MV-4-11 (cell line): Measurements from ENCODE around the gene FLNB.
"Not testable (repeated sequence)": the region's sequence is repeated elsewhere in the genome, so short reads cannot be mapped to it uniquely, and the experiment has no call there.

Experiments
- DNase-seq: peaks from one replicate; lab custom pipeline; 2025; lab: John Stamatoyannopoulos, UW

The FLNB gene

DNA sequence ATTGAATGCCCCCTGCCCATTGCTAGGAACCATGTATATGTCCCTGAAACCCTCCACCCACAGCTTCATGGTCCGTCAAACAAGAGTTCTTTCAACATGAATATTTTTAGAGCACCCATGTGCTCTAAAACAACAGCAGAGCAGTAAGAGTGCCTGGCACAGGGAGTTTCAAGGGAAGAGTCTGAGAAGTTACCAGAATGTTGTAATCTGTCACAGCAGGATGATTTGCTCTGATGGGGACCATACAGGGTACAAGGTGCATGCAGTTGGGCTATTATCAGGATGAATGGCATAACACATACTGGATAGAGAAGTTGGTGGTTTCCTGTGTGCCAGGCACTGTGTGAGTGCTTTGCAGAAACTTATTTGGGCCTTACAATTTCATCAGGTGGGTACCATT, 27.8 kb upstream of the FLNB start:
- DNase-seq, result peak; percentile 73

DNA sequence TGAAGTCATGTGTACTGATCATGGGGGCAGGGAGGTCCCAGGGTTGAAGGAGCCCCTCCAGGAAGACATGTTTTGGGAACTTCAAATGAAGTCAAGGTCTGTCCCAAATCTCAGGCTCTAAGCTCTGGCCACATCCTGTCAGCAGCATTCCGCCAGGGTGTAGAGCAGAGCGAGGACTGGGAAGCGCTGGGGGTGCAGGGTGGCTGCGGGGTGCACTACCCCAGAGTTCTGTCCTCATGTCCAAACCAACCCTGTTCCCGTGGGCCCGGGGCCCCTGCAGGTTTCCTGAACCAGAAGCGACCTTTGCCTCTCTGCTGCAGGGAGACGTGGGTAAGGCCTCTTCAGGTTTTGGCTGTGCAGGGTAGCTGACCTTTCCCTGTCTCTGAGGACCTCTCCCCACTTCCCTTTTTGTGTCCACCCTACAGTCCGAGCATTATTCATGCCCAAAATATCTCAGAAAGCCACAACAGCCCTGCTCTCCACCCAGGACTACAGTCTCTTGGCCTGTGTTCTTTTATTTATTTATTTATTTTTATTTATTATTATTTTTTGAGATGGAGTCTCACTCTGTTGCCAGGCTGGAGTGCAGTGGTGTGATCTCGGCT, 26.6 kb upstream of the FLNB start:
- DNase-seq, result peak; percentile 72

DNA sequence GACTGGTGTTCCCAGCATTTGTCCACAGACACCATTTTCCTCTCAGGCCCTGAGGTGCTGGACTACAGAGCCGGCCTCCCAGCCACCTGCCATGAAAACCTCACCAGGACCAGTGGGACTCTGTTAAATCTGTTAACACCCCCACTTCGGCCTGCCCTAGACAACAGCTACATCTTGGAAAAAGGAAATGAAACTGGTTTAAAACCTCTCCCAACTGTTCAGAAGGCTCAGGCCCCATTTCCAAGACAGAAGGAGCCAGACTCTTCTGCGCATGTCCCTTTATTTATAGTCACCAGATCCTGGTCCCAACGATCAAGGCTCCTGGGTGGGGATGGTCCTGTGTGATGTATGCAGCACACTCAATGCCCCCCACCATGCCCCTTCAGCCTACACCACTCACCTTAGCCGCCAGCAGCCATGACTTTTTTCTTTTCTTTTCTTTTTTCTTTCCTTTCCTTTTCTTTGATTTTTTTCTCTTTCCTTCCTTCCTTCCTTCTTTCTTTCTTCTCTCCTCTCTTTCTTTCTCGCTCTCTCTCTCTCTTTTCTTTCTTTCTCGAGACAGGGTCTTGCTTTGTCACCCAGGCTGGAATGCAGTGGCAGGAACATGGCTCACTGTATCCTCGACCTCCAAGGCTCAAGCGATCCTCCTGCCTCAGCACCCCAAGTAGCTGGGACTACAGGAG, 25.5 kb upstream of the FLNB start:
- DNase-seq, result peak; percentile 96

DNA sequence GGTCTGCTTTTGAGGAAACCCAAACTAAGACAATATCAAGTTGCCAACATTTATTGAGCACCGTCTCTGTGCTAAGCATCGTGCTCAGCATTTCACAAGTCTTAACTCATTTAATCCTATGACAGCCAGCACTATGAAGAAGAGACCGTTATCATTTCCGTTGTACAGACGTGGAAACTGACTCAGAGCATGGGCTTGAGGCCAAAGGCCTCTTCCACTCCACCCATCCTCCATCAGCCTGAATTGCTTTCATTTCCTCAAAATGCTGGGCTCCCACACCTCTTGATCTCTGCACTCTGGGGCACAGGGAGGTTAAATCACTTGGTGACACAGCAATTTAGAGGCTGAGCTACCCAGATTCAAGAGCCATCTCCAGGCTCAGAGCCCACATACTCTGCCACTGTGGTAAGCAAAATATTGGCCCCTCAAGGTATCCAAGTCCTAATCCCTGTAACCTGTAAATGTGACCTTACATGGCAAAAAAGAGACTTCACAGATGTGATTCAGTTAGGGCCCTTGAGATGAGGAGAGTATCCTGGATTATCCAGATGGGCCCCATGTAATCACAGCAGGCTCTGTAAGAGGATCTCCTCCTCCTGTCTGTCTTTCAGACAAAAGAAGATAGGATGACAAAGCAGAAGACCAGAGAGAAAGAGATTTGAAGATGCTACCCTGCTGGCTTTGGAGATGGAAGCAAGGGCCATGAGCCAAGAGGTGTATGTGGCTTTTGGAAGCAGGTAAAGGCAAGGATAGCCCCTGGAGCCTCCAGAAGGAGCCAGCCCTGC, 24.3 kb upstream of the FLNB start:
- peak; percentile 100 for DNase-seq

DNA sequence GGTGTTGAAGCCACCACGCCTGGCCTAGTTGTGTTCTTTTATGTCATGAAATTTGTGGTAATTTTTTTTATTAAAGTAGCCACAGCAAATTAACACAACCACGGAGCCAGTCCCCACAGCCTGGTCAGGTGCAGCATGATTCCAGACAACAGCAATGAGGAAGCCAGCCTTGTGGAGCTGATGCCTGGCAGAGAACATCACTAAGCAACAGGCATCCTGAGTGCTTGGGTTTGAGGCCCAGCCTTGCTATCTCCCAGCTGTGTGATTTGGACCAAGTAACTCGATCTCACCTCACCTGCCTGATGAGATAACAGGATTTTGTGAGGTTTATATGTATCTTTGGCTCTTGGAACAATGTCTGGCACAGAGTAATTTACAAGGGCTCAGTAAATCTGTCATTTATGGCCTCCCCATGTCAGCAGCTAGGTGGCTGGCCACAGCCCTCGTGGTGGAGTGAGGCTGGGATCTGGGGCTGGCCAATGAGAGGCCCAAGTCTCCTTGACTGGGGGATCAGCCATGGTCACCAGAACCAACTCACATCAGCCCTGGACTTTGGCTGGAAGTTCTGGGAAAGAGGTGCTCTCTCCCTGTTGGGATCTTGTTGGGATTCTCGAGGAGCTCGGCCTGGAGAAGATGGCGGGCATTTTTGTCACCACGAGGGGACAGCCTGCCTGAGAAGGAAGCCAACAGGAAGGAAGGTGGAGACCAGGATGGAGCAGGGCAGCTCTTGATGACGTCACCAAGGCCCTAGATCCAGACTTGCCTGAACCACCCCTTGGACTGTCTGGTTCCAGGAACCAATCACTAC, 22.8 kb upstream of the FLNB start:
- peak; percentile 36 for DNase-seq

DNA sequence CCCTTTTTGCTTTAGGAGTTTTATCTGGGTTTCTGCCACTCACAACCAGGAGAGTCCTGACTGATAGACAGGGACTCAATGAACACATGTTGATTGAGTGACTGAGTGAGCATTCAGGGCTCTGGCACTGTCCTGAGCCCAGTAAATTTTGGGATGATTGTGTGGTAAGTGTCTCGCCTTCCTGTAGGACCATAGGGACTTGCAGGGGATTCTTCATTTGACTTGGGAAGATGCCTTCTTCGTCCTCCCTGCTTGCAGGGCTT, 22.3 kb upstream of the FLNB start:
- no peak for DNase-seq

DNA sequence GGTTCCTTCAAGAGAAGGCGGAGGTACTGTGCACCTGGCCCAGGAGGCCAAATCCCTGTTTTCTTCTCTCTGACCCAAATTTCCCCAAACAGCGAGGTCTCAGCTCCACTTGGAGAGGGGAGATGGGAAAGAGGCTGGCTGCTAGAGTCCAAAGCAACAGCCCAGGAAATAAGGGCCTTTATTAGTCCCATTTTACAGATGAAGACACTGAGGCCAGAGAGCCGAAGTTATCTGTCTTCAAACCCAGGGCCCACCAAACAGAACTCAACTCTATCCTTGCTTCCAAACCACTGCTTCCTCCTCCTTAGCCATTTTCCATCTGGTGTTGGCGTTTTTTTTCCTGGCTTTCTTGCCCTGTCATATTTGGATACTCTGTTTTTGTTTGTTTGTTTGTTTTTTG, 22.0 kb upstream of the FLNB start:
- no peak for DNase-seq

DNA sequence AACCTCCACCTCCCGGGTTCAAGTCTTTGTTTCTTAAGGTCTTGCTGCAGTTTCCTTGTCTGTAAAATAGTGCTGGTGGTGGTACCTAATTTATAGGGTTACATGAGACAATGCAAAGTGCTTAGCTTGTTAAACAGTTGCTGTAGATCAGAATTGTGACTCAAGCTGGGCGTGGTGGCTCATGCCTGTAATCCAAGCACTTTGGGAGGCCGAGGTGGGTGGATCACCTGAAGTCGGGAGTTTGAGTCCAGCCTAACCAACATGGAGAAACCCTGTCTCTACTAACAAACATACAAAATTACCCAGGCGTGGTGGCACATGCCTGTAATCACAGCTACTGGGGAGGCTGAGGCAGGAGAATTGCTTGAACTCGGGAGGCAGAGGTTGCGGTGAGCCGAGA, 19.0 kb upstream of the FLNB start:
- DNase-seq, result not testable (repeated sequence)

DNA sequence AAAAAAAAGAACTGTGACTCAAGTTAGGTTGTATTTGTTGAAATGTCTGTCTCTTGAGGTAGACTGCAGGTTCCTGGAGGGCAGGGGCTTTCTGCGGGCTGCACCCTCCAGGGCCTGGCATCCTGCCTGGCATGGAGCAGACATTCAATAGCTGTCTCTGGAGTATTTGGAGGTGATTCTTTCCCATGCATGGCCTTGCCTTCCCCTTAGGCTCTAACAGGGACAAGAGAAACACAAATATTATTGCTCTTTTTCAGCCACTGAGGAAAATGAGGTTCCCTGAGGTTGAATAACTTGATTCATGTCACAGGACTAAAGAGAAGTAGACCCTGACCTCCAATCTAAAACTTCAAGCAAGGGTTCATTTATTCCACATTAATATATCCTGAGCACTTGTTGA, 18.6 kb upstream of the FLNB start:
- no peak for DNase-seq

DNA sequence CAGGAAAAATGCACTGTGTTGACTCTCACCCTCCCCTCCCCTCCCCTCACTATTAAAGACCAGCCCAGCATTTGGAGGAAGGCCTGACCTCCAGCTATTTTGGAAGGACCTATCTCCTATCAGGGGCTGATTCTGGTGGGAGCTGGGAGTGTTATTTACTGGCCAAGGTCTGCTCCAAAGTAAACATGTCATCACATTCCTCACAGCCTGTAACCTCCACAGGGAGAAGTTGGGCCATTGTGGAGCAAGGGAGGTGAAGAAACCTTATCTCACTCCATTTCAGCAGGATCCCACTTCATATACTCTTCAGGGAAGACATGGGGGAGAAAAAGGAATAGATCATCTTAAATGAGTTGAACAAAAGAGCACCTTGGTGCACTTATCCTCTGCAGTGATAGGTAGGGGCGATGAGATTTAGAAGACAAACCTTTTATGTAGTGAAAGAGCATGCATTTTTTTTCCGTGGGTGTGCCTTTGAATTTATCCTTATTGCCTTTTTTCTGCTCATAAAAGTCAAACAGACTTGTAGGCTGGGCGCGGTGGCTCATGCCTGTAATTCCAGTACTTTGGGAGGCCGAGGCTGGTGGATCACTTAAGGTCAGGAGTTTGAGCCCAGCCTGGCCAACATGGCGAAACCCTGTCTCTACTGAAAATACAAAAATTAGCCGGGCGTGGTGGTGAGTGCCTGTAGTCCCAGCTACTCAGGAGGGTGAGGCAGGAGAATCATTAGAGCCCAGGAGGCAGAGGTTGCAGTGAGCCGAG, 15.6 kb upstream of the FLNB start:
- no peak for DNase-seq

DNA sequence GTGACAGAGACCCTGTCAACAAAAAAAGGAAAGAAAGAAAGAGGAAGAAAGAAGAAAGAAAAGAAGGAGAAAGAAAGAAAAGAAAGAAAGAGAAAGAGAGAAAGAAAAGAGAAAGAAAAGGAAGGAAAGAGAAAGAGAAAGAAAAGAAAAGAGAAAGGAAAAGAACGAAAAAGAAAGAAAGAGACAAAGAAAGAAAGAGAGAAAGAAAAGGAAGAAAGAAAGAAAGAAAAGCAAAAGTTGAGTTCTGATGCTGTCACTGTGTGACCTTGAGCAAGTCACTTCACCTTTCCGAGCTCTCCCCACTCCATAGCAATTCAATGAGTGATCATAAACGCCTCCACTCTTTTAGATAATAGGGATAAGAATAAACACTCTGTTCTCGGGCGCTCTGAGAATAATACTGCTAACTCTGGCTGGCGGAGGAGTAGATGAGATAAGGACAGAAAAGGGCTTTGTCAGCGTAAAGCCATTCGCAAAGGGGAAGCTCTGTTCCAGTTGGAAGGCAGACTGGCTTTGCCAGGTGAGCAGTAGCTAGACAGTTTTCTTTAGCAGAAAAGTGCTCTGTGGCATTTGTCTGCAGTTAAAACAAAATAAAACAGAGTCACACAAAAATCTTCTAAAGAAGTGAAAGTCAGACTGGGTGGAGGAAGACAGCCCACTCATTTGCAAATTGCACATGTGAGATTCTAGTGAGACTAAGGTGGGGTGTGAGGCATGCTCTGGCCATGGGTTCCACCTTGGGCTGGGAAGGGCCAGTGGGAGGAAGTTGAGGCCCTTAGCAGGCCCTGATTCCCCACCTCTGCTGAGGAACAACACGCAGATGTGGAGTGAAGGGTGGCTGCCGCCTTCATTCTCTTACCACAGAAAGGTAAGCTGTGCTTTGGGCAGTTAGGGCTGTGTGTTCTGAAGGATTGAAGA, 9.6 kb upstream of the FLNB start:
- no peak for DNase-seq

DNA sequence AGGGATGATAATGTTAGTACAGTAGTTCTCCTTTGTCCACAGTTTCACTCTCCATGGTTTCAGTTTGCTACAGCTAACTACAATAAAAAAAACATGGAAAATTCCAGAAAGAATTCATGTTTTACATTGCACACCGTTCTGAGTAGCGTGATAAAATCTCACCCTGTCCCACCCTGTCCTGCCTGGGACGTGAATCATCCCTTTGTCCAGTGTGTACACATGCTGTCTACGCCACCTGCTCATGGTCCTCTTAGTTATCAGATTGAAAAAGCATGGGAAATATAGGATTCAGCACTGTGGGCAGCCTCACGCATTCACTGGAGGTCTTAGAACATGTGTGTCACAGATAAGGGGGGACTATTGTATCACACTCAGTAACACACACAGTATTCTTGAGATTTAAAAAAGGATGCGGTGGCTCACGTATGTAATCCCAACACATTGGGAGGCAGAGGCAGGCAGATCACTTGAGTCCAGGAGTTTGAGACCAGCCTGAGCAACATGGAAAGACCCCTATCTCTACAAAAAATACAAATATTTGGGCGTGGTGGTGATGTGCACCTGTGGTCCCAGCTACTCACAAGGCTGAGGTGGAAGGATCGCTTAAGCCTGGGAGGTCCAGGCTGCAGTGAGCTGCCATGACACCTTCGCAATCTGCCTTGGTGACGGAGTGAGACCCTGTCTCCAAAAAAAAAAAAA, 8.7 kb upstream of the FLNB start:
- DNase-seq, result no peak

DNA sequence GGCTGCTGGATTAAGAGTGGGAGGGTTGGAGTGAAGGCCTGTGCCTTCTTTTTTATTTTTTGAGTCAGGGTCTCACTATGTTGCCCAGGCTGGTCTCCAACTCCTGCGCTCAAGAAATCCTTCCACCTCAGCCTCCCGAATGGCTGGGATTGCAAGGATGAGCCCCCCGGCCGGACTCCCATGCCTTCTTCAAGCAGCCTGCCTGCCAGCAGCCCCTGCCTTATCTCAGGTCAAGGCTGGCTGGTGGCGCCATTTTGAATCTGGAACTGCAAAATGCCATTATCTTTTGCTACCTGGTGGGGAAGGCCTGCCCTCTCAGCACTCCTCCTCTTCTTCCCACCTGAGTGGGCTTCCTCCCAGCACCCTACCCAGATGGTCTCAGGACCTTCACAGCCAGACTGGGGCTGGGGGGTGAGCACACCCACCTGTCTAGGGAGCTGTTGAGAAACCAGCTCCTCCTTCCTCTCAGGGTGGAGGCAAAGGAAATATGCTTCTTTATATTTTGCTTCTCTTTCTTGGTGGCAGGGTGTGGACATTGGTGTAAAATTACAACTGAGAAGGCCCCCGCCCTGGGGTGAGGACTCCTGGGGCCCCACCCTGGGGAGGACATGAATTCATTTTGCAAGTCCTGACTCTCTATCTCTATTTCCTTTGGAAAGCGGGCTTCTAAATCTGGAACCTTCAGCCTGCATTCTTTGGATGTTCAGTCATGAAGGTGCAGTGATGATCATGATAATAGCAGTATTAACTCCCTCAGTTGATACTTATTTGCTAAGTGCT, 7.7 kb upstream of the FLNB start:
- no peak for DNase-seq

DNA sequence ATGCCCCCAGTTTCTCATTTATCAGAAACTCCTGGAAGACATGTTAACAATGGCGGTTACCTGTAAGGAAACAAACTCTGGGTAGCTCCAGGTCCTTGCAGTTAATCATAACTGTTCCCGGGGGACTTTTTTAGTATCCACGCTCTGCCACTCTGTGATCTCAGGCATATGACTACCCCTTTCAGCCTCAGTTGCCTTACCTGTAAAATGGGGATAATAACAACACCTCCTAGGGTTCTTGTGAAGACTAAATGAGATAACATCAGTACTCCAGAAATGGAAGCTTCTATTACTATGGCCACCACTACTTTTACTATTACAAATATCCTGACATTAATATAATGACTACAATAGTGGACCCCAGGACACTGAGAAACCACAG, 7.1 kb upstream of the FLNB start:
- DNase-seq, result no peak

DNA sequence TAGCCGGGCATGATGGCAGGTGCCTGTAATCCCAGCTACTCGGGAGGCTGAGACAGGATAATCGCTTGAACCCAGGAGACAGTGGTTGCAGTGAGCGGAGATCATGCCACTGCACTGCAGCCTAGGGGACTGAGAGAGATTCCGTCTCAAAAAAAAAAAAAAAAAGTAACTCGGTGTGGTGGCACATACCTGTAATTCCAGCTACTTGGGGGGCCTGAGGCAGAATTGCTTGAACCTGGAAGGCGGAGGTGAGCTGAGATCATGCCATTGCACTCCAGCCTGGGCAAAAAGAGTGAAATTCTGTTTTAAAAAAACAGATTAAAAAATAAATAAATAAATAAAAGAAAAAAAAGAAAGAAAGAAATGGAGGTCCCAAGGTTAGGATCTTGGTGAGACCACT, 6.2 kb upstream of the FLNB start:
- no peak for DNase-seq

DNA sequence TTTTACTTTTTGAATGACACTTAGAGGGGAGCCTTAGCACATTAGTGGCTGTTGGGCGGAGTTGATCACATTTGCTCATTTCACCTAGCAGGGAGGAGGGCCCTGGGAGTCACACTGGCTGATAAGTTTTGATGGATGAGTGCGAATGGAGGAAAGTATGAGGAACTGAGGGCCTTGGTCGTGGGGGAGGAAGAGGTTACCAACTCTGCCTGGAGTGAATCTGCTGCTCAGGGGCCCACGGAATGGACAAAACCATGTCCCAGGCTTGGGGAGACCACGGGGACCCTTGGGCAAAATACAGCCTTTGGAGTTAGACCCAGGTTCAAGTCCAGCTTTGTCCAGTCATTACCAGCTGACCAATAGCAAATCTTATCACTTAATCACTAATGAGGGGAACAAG, 5.1 kb upstream of the FLNB start:
- no peak for DNase-seq

DNA sequence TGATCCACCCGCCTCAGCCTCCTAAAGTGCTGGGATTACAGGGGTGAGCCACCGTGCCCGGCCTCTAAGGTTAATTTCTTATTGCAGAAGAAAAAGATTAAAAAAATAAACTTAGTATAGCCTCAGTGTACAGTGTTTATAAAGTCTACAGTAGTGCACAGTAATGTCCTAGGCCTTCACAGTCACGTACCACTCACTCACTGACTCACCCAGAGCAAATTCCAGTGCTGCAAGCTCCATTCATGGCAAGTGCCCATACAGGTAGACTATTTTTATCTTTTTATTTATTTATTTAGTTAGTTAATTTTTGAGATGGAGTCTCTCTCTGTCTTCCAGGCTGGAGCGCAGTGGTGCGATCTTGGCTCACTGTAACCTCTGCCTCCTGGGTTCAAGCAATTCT, 3.2 kb upstream of the FLNB start:
- no peak for DNase-seq

DNA sequence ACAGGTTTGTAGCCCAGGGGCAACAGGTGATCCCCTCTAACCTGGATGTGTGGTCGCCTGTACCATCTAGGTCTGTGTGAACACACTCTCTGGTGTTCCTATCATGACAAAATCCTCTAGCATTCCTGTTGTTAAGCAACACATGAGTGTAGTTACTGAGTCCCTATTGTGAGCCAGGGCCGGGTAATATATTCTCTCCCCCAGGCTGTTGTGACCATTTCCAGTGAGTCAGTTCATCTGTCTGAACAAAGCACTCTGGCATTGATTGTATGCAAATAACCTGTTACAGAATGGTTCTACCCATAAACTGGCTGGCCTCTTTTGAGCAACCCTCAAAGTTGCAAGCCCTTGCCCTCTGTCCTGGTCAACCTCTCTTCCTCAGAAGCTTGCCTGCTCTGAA, 2.6 kb upstream of the FLNB start:
- DNase-seq, result no peak

DNA sequence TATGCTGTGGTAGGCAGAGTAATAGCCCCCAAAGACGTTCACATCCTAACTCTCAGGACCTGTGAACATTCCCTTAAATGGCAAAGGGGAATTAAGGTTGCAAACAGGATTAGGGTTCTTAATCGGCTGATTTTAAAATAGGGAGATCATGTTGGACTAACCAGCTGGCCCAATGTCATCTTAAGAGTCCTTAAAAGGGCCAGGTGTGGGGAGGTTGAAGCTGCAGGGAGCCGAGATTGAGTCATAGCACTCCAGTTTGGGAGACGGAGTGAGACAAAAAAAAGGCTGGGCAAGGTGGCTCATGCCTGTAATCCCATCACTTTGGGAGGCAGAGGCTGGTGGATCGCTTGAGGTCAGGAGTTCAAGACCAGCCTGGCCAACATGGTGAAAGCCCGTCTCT, 1.6 kb upstream of the FLNB start:
- no peak for DNase-seq
